Ammon's horn (tissue), 1 donor: ENCODE measurements around the gene SNN.
A peak's percentile ranks its signal among the peaks of the same experiment; 100 is the strongest.

ENCODE experiments used
- DNase-seq: peaks from one replicate; pipeline ENCODE4 v3.0.0-alpha.2; 2016; ENCODE audit warnings: low spot score

Gene SNN

GRCh38 chr16:11679941-11680911 lies 12.0 kb downstream of the SNN start:
- DNase-seq, result no peak

GRCh38 chr16:11681556-11681955 lies 13.3 kb downstream of the SNN start:
- no peak for DNase-seq

GRCh38 chr16:11681976-11682654 lies 13.9 kb downstream of the SNN start:
- no peak for DNase-seq

GRCh38 chr16:11682655-11683096 lies 14.4 kb downstream of the SNN start:
- DNase-seq, result no peak

- no peak for DNase-seq
These were observed 14.9 kb downstream of the SNN start for GRCh38 chr16:11683145-11683544.

GRCh38 chr16:11684231-11685025 lies 16.2 kb downstream of the SNN start:
- DNase-seq, result no peak

- no peak for DNase-seq
These were observed 17.8 kb downstream of the SNN start for GRCh38 chr16:11685844-11686618.

- DNase-seq, result no peak
These were observed 18.6 kb downstream of the SNN start for GRCh38 chr16:11686713-11687380.

- DNase-seq, result no peak
These were observed 19.6 kb downstream of the SNN start for GRCh38 chr16:11687601-11688519.

GRCh38 chr16:11688520-11688886 lies 20.2 kb downstream of the SNN start:
- no peak for DNase-seq

GRCh38 chr16:11689031-11689840 lies 21.0 kb downstream of the SNN start:
- no peak for DNase-seq

- DNase-seq, result no peak
These were observed 23.0 kb downstream of the SNN start for GRCh38 chr16:11691235-11691634.

GRCh38 chr16:11691771-11692170 lies 23.5 kb downstream of the SNN start:
- DNase-seq, result no peak

GRCh38 chr16:11692171-11692570 lies 23.9 kb downstream of the SNN start:
- no peak for DNase-seq

GRCh38 chr16:11692651-11693050 lies 24.4 kb downstream of the SNN start:
- no peak for DNase-seq

- no peak for DNase-seq
These were observed 28.2 kb downstream of the SNN start for GRCh38 chr16:11696266-11697012.

- DNase-seq, result peak; percentile 76
These were observed 29.1 kb downstream of the SNN start for GRCh38 chr16:11697319-11697718.

- DNase-seq, result no peak
These were observed 30.0 kb downstream of the SNN start for GRCh38 chr16:11698271-11698689.
